ENCODE data around the gene BMPR1B. TPM values are rescaled to one million over a fixed set of nuclear protein-coding genes. Genes with fewer than 3 reads are reported as not detected.

Gene BMPR1B
- total and polyA plus RNA-seq, 2 of the 4 experiments (the other 2 are of a cell fraction), result 0.24 to 0.90 TPM

GRCh38 chr4:95105112-95105511 lies 347.4 kb downstream of the BMPR1B start:
- Histone ChIP-seq H2AFZ (replicated peaks; ENCODE audit: low read length, poor library complexity) (no peak overlapping the region), H3K27ac (ENCODE audit: insufficient read depth, low read length) (no peak overlapping the region), H3K9me3 (ENCODE audit: control insufficient read depth, insufficient read depth, low read length) (no peaks in the 10 kb centered on the region), H3K4me3 (ENCODE audit: insufficient read depth, low read depth, low read length) (no peak overlapping the region), H3K4me2 (ENCODE audit: low read depth, low read length) (no peak overlapping the region), H3K4me1 (ENCODE audit: control insufficient read depth, insufficient read depth, low read length) (peaks cover 9% of the 10 kb centered on the region; the same call in 1 of the 2 replicates), H2AK9ac (replicated peaks; ENCODE audit: low read depth, low read length, poor library complexity) (no peak overlapping the region), H2BK120ac (ENCODE audit: low read depth, low read length) (no peak overlapping the region), H4K5ac (ENCODE audit: low read depth, low read length) (no peak overlapping the region), H4K20me1 (ENCODE audit: insufficient read depth, low read length) (peaks cover 4% of the 10 kb centered on the region; the same call in 1 of the 2 replicates), H2AK5ac (ENCODE audit: low read depth, low read length) (no peak overlapping the region), H2BK5ac (ENCODE audit: low read depth, low read length, poor library complexity, severe bottlenecking) (no peak overlapping the region), H3K27me3 (ENCODE audit: control insufficient read depth, insufficient read depth, low read length) (peaks cover 4% of the 10 kb centered on the region), H3K23ac (ENCODE audit: low read depth, low read length) (no peak overlapping the region), H3K36me3 (ENCODE audit: control insufficient read depth, insufficient read depth, low read length) (no peaks in the 10 kb centered on the region), H4K8ac (ENCODE audit: low read depth in 2 of 2, low read length in 2 of 2) (no peak overlapping the region), H3K56ac (ENCODE audit: extremely low read depth, insufficient read depth, low read length) (no peak overlapping the region), H3K14ac (replicated peaks; ENCODE audit: low read depth, low read length) (no peak overlapping the region), H3K79me1 (ENCODE audit: low read depth in 1 of 2, low read length in 2 of 2) (no peaks in the 10 kb centered on the region), H3K9ac (ENCODE audit: low read depth, low read length) (no peak overlapping the region), H3K4ac (ENCODE audit: low read depth, low read length) (no peak overlapping the region), H3K9me1 (ENCODE audit: insufficient read depth, low read length) (no peaks in the 10 kb centered on the region), H3K18ac (ENCODE audit: low read depth, low read length) (no peak overlapping the region), H2BK15ac (ENCODE audit: low read depth, low read length) (no peak overlapping the region), H4K91ac (ENCODE audit: insufficient read depth, low read depth, low read length) (no peak overlapping the region), H2BK20ac (ENCODE audit: low read depth, low read length) (no peak overlapping the region)
- BruUV-seq (replicated peaks), result no TSS peak
- ChIA-PET POLR2A (ENCODE audit: unreplicated experiment) (no interaction called here), CTCF (interaction anchor here (1.0 to 2.3 kb wide), 3 partner anchors 12 to 20 kb away, joined by 3 to 7 read pairs (median 4); no protein-coding TSS in a partner anchor)
- TF ChIP-seq MXI1 (IDR thresholded peaks at IDR 0.05; ENCODE audit: borderline replicate concordance, low read depth, low read length) (no peak), RAD21 (IDR thresholded peaks at IDR 0.05; ENCODE audit: low read length) (no peak), POLR2A (IDR thresholded peaks at IDR 0.05; ENCODE audit: low read depth, low read length) (no peak), CEBPB (IDR thresholded peaks at IDR 0.05; ENCODE audit: low read depth, low read length) (no peak), MAZ (IDR thresholded peaks at IDR 0.05; ENCODE audit: borderline replicate concordance, low read depth, low read length) (no peak), USF2 (IDR thresholded peaks at IDR 0.05; ENCODE audit: low read depth, low read length) (no peak), BHLHE40 (IDR thresholded peaks at IDR 0.05; ENCODE audit: low read depth, low read length) (no peak), RCOR1 (IDR thresholded peaks at IDR 0.05; ENCODE audit: insufficient replicate concordance, low read length) (no peak), MAFK (IDR thresholded peaks at IDR 0.05; ENCODE audit: low read depth, low read length) (no peak), RFX5 (IDR thresholded peaks at IDR 0.05; ENCODE audit: low read depth, low read length) (no peak)
- in situ Hi-C loops (cut with MboI; ENCODE audit: low sequenced_read_pairs), result loop anchor here (5.0 to 25.0 kb wide), 4 partner anchors 343 to 1318 kb away; partner anchors contain the start of gene BMPR1B
- dilution Hi-C loops (cut with HindIII; ENCODE audit: low sequenced_read_pairs, unreplicated experiment), result loop anchor here (25.0 kb wide), 1 partner anchor 468 kb away; no protein-coding TSS in a partner anchor
- ATAC-seq (ENCODE audit: low read depth) (no peak), DNase-seq (no peak)
- WGBS, 2 experiments (ENCODE audit: extremely low coverage in 2 of 2, insufficient read length in 1 of 2), result 74% methylated on average over 2 of the region's 4 CpGs; no CpG with 5 or more reads in 1 of the 2 experiments
- intact Hi-C loops (cut with micrococcal nuclease), result no loop called here

All from IMR-90 (cell line).